ENCODE results near the gene GNAQ.

The GNAQ gene

DNA sequence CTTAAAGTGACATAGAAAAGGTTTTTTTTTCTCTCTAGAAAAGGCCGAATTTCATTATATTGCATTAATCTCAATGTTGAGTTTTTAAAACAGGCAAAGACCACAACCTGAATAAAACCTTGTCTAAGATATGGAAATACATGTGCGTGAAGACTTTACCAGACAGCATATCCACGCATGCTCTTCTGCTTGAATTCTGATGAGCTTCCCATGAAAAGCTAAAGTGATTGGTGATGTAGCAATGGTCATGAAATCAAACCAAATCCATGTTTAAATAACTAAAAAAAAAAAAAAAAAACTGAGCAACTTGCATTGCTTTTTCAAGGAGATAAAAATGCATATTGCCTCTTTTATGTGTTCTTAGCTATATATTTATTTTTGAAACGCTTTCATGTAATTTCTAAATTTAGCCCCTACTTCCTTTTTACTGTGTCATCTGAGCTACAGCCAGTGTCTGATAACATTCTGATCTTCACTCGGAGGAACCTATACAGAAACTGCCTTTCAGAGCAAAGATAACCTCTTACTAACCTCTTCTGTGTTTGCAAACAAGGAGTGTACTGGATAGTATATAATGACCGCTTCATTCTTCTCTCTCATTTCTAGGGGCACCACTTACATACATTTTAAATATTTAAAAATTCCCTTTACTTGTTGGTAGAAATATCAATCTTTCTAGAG lies 204.4 kb downstream of the GNAQ start:
- H3K27ac ChIP-seq: no peak overlapping the region
- TF ChIP-seq, protein P1, sequence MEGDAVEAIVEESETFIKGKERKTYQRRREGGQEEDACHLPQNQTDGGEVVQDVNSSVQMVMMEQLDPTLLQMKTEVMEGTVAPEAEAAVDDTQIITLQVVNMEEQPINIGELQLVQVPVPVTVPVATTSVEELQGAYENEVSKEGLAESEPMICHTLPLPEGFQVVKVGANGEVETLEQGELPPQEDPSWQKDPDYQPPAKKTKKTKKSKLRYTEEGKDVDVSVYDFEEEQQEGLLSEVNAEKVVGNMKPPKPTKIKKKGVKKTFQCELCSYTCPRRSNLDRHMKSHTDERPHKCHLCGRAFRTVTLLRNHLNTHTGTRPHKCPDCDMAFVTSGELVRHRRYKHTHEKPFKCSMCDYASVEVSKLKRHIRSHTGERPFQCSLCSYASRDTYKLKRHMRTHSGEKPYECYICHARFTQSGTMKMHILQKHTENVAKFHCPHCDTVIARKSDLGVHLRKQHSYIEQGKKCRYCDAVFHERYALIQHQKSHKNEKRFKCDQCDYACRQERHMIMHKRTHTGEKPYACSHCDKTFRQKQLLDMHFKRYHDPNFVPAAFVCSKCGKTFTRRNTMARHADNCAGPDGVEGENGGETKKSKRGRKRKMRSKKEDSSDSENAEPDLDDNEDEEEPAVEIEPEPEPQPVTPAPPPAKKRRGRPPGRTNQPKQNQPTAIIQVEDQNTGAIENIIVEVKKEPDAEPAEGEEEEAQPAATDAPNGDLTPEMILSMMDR (IDR thresholded peaks at IDR 0.05): no peak
- no peak for TF ChIP-seq ZFX (IDR thresholded peaks at IDR 0.05; ENCODE audit: borderline replicate concordance)

DNA sequence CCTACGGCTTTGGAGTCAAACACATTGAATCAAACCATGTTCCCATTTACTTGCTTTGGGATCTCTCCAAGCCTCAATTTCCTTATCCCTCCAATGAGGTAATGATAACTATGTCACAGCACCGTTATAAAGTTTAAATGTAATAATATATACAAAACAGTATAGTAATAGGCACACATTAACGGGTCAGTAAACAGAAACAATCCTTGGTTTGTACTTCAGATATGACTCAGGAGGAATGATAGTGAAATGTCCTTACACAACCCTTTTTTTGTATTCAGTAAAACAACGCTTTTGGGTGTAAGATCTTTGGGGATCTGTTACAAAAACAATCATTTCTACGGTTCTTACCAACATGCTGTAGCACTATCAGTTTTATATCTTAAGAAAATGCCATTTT lies 205.0 kb downstream of the GNAQ start:
- no peak overlapping the region for H3K27ac ChIP-seq
- TF ChIP-seq, protein P1 (IDR thresholded peaks at IDR 0.05): no peak
- no peak for TF ChIP-seq ZFX (IDR thresholded peaks at IDR 0.05; ENCODE audit: borderline replicate concordance)

- no peak for TF ChIP-seq ZFX (IDR thresholded peaks at IDR 0.05; ENCODE audit: borderline replicate concordance)
- TF ChIP-seq, protein P1 (IDR thresholded peaks at IDR 0.05): no peak
- H3K27ac ChIP-seq: no peak overlapping the region
Observed at GRCh38 chr9:77826116-77826515, 205.5 kb downstream of the GNAQ start.

GRCh38 chr9:77825361-77825760 lies 206.2 kb downstream of the GNAQ start:
- no peak overlapping the region for H3K27ac ChIP-seq
- TF ChIP-seq ZFX (IDR thresholded peaks at IDR 0.05; ENCODE audit: borderline replicate concordance): no peak
- TF ChIP-seq, protein P1 (IDR thresholded peaks at IDR 0.05): no peak

- H3K27ac ChIP-seq: no peak overlapping the region
- no peak for TF ChIP-seq ZFX (IDR thresholded peaks at IDR 0.05; ENCODE audit: borderline replicate concordance)
- TF ChIP-seq, protein P1 (IDR thresholded peaks at IDR 0.05): no peak
Observed at GRCh38 chr9:77820293-77820954, 211.2 kb downstream of the GNAQ start.

DNA sequence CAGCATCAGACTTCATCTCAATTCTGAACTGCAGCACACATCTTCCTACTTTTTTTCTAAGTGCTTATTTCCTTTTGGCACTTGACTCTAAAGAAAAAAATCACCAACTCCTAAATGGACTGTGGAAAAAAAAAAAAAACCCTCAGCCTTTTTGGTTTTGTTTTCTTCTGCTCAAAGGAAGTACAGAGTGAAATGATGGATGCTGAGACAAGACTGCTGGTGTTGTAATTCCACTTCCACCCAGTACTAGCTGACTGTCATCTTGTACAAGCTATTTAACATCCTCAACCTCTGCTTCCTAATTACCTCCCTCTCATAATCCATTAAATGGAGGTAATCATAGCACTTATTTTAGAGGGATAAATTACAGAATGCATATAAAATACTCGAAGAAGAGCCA lies 212.0 kb downstream of the GNAQ start:
- H3K27ac ChIP-seq: no peak overlapping the region
- no peak for TF ChIP-seq ZFX (IDR thresholded peaks at IDR 0.05; ENCODE audit: borderline replicate concordance)
- TF ChIP-seq, protein P1 (IDR thresholded peaks at IDR 0.05): no peak

GRCh38 chr9:77817590-77818311 lies 213.9 kb downstream of the GNAQ start:
- TF ChIP-seq, protein P1 (IDR thresholded peaks at IDR 0.05): no peak
- no peak for TF ChIP-seq ZFX (IDR thresholded peaks at IDR 0.05; ENCODE audit: borderline replicate concordance)
- no peak overlapping the region for H3K27ac ChIP-seq

Measured in 22Rv1 (cell line).